ENCODE measurements around the gene GPT2.
A peak's percentile ranks its signal among the peaks of the same experiment; 100 is the strongest.

GPT2 gene

DNA sequence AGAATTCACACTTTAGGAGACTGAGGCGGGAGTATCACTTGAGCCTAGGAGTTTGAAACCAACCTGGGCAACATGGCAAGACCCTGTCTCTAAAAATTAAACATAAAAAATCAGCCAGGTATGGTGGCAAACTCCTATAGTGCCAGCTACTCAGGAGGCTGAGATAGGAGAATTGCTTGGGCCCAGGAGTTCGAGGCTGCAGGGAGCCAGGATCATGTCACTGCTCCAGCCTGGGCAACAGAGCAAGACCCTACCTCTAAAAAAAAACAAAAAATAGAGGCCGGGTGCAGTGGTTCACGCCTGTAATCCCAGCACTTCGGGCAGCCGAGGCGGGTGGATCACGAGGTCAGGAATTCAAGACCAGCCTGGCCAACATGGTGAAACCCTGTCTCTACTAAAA is 8.9 kb upstream of the GPT2 start:
- no peak for DNase-seq (ENCODE audit: low read depth, low spot score)
- TF ChIP-seq EZH2 (IDR thresholded peaks at IDR 0.05): no peak
- no peak for TF ChIP-seq FOXP2 (optimal IDR thresholded peaks at IDR 0.05; ENCODE audit: control extremely low read depth, extremely low read length, insufficient read depth)
- TF ChIP-seq POLR2AphosphoS5 (IDR thresholded peaks at IDR 0.05; ENCODE audit: borderline replicate concordance, low read depth, low read length): no peak
- Histone ChIP-seq H3K36me3 (ENCODE audit: insufficient read depth, low read length) (no peaks in the 10 kb centered on the region), H3K27ac (no peak overlapping the region), H3K9ac (ENCODE audit: insufficient read length) (no peak overlapping the region), H3K9me3 (ENCODE audit: low read depth, low read length) (no peaks in the 10 kb centered on the region), H3K4me3 (no peak overlapping the region)

DNA sequence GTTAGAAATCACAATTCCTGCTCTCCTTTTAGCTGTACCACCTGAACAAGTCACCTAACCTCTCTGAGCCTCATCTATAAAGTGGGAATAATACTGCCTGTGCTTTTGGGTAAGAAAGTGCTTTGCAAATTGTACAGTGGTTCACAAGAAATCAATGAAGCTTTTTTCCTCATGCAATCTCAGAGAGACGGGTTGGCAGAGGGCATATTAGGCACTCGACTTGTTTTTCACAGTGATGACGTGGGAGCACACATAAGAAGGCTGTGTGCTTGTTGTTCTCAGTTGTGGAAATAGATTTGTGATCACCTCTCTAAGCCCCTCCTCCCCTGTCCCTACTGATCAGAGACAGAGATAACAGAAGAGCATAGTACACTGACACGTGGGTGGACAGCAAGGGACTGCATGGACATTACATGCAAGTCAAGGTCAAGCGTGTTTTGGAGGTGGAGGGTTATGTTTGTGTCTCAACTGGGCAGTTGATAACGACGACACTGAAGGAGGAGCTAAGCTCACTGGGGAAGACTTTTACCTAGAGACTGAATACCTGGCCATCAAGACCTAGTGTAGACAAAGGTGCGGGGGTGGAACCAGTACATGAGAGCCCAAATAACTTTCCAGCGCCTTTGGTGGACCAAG is 1.7 kb upstream of the GPT2 start:
- H3K9ac ChIP-seq (ENCODE audit: insufficient read length): no peak overlapping the region
- DNase-seq (ENCODE audit: low read depth, low spot score): no peak
- no peak for TF ChIP-seq POLR2AphosphoS5 (IDR thresholded peaks at IDR 0.05; ENCODE audit: borderline replicate concordance, low read depth, low read length)
- no peak for TF ChIP-seq EZH2 (IDR thresholded peaks at IDR 0.05)
- no peak for TF ChIP-seq FOXP2 (optimal IDR thresholded peaks at IDR 0.05; ENCODE audit: control extremely low read depth, extremely low read length, insufficient read depth)
- H3K4me3 ChIP-seq: no peak overlapping the region
- H3K27ac ChIP-seq: no peak overlapping the region
- H3K36me3 ChIP-seq (ENCODE audit: insufficient read depth, low read length): no peaks in the 10 kb centered on the region
- no peaks in the 10 kb centered on the region for H3K9me3 ChIP-seq (ENCODE audit: low read depth, low read length)

DNA sequence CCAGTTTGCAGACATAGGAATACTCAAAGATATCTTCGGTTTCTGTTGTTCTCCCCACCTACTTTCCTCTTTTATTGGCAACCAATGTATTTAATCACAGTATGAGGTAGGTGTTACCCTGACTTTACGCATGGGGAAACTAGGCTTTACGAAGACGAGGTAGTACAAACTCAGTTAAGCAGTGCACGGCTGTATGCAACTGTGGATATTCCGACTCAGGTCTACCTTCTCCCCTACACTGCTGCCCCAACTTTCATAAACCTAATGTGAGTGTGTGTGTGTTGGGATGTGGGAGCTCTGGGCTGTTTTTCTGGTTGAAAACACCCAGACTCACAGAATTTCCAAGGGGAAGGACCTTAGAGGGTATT is 1.2 kb upstream of the GPT2 start:
- no peaks in the 10 kb centered on the region for H3K9me3 ChIP-seq (ENCODE audit: low read depth, low read length)
- no peak for DNase-seq (ENCODE audit: low read depth, low spot score)
- no peak overlapping the region for H3K4me3 ChIP-seq
- H3K27ac ChIP-seq: no peak overlapping the region
- TF ChIP-seq POLR2AphosphoS5 (IDR thresholded peaks at IDR 0.05; ENCODE audit: borderline replicate concordance, low read depth, low read length): no peak
- TF ChIP-seq FOXP2 (optimal IDR thresholded peaks at IDR 0.05; ENCODE audit: control extremely low read depth, extremely low read length, insufficient read depth): no peak
- no peak for TF ChIP-seq EZH2 (IDR thresholded peaks at IDR 0.05)
- H3K9ac ChIP-seq (ENCODE audit: insufficient read length): no peak overlapping the region
- no peaks in the 10 kb centered on the region for H3K36me3 ChIP-seq (ENCODE audit: insufficient read depth, low read length)

DNA sequence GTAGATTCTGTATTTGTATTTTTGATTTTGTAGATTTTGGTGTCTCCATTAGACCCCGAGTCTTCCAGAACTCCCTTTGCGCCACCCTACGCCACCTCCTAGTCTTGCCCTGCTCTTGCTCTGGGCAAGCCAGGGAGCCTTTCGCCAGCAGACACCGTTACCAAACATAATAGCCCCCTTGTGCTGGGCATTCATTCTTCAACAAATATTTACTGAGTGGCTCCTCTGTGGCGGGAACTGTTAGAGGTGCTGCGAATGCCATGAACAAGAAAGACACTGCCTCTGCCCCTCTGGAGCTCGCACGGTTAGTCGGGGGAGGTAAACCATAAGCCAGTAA is 841 bp upstream of the GPT2 start:
- Histone ChIP-seq H3K4me3 (peak overlapping the region; percentile 77), H3K36me3 (ENCODE audit: insufficient read depth, low read length) (no peaks in the 10 kb centered on the region), H3K9ac (ENCODE audit: insufficient read length) (no peak overlapping the region), H3K27ac (no peak overlapping the region), H3K9me3 (ENCODE audit: low read depth, low read length) (no peaks in the 10 kb centered on the region)
- no peak for TF ChIP-seq POLR2AphosphoS5 (IDR thresholded peaks at IDR 0.05; ENCODE audit: borderline replicate concordance, low read depth, low read length)
- TF ChIP-seq FOXP2 (optimal IDR thresholded peaks at IDR 0.05; ENCODE audit: control extremely low read depth, extremely low read length, insufficient read depth): no peak
- no peak for TF ChIP-seq EZH2 (IDR thresholded peaks at IDR 0.05)
- no peak for DNase-seq (ENCODE audit: low read depth, low spot score)

DNA sequence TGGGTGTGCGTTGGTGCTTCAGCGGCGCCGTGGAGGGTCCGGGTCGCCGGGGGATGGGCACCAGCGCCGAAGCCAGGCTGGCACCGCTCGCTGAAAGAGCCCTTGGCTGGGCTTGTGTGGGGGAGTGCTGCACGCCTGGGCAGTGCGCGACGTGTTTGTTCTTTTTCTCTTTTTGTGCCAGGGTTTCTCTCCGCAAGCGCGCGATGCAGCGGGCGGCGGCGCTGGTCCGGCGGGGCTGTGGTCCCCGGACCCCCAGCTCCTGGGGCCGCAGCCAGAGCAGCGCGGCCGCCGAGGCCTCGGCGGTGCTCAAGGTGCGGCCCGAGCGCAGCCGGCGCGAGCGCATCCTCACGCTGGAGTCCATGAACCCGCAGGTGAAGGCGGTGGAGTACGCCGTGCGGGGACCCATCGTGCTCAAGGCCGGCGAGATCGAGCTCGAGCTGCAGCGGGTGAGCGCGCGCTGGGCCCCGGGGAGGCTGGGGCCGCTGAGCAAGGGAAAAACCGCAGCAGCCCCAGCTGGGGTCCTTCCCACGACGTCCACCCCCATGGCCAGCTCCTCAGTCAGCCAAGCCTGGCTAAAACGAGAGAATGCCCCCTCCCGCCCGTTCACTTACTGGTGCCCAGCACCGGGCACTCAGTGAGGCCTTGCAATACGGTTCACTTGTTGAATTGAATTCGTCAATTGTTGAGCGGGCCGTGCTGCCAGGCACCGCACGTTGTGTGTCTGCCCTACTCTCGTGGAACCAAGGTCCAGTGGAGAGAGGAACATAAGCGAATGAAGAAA is 541 bp downstream of the GPT2 start:
- no peak for DNase-seq (ENCODE audit: low read depth, low spot score)
- H3K9ac ChIP-seq (ENCODE audit: insufficient read length): no peak overlapping the region
- no peak overlapping the region for H3K27ac ChIP-seq
- peak overlapping the region; percentile 77 for H3K4me3 ChIP-seq
- H3K9me3 ChIP-seq (ENCODE audit: low read depth, low read length): no peaks in the 10 kb centered on the region
- no peak for TF ChIP-seq POLR2AphosphoS5 (IDR thresholded peaks at IDR 0.05; ENCODE audit: borderline replicate concordance, low read depth, low read length)
- TF ChIP-seq FOXP2 (optimal IDR thresholded peaks at IDR 0.05; ENCODE audit: control extremely low read depth, extremely low read length, insufficient read depth): no peak
- TF ChIP-seq EZH2 (IDR thresholded peaks at IDR 0.05): no peak
- H3K36me3 ChIP-seq (ENCODE audit: insufficient read depth, low read length): no peaks in the 10 kb centered on the region

DNA sequence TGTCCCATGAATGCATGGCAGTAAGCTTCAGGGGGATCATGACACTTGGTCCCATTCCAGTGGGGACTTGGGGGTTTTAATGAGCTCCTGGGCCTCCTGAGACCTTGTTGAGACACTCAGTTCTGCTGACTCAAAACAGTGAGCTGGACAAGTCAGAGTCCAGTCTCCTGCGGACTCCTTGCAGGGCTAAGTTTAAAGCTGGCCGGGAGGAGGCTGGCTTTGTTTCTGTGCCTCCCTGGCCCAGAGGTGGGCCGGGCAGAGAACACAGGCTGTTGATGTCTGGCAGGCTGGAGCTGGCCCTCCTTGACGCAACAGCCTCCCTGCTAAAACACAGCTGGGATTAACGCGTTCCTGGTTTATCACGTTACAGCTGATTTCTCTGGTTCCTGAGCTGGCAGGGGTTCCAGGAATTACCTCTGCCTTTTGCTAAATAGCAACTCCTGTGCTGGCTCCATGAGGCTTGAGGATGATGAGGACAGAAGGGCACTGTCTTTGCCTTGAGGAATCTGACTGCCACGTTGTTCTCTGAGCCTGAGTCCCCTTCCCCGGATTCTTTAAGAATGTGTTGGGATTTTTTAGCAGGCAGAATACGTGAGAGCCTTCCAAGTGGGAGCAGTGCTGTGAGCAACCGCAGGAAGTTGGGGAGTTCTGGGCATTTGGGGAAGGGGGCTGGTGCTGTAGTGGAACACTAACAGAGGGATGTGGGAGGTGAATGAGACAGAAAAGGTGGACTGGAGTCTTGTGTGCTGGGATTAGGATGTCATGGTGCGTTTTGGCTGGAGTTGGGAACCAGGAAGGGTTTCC is 2.0 kb downstream of the GPT2 start:
- DNase-seq (ENCODE audit: low read depth, low spot score): no peak
- H3K9ac ChIP-seq (ENCODE audit: insufficient read length): no peak overlapping the region
- H3K36me3 ChIP-seq (ENCODE audit: insufficient read depth, low read length): no peaks in the 10 kb centered on the region
- TF ChIP-seq POLR2AphosphoS5 (IDR thresholded peaks at IDR 0.05; ENCODE audit: borderline replicate concordance, low read depth, low read length) (no peak), FOXP2 (optimal IDR thresholded peaks at IDR 0.05; ENCODE audit: control extremely low read depth, extremely low read length, insufficient read depth) (no peak)
- H3K4me3 ChIP-seq: no peak overlapping the region
- no peak overlapping the region for H3K27ac ChIP-seq
- H3K9me3 ChIP-seq (ENCODE audit: low read depth, low read length): no peaks in the 10 kb centered on the region

DNA sequence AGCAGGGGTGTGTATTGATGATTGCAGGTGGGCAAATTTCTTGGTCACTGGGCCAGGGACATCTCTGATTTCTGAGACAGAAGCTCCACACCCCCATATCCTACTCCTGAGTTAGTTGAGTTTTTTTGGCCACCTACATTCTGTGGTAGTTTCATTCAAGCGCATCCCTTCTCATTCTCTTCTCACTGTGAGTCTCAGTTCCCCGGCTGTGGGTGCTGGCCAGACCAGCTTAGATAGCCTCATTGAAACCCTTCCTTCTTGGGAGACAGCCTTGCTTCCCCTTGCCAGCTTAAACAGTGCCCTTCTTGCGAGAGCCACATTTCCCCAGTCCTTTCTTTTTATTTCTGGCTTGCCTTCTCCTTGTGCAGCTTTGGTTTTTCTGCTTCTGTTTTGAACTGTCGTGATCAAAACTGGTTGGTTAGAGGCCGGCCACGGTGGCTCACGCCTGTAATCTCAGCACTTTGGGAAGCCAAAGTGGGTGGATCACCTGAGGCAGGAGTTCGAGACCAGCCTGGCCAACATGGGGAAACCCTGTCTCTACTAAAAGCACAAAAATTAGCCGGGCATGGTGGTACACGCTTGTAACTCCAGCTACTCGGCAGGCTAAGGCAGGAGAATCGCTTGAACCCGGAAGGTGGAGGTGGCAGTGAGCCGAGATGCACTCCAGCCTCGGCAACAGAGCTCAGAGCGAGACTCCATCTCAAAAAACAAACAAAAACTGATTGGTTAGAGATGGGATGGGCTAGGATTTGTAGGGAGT is 2.8 kb downstream of the GPT2 start:
- TF ChIP-seq POLR2AphosphoS5 (IDR thresholded peaks at IDR 0.05; ENCODE audit: borderline replicate concordance, low read depth, low read length): no peak
- no peak for TF ChIP-seq FOXP2 (optimal IDR thresholded peaks at IDR 0.05; ENCODE audit: control extremely low read depth, extremely low read length, insufficient read depth)
- TF ChIP-seq EZH2 (IDR thresholded peaks at IDR 0.05): no peak
- no peaks in the 10 kb centered on the region for H3K36me3 ChIP-seq (ENCODE audit: insufficient read depth, low read length)
- H3K9ac ChIP-seq (ENCODE audit: insufficient read length): no peak overlapping the region
- H3K9me3 ChIP-seq (ENCODE audit: low read depth, low read length): no peaks in the 10 kb centered on the region
- no peak overlapping the region for H3K4me3 ChIP-seq
- no peak for DNase-seq (ENCODE audit: low read depth, low spot score)
- no peak overlapping the region for H3K27ac ChIP-seq

DNA sequence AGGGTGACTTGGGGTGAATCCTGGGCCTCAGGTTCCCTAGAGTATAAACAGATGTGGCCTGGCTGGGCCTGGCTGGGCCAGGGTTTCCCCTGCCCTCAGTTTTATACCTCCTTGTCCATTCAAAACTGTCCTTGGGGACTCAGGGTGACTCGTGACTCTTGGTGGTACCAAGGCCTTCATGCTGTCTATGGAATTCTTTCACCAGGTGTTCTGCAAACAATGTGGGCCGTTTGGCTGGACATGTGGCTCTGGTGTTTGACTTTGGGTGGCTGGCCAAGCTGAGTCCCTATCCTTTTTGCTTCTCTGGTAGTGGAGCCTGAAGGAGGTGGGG is 3.3 kb downstream of the GPT2 start:
- no peak for DNase-seq (ENCODE audit: low read depth, low spot score)
- Histone ChIP-seq H3K36me3 (ENCODE audit: insufficient read depth, low read length) (no peaks in the 10 kb centered on the region), H3K9me3 (ENCODE audit: low read depth, low read length) (no peaks in the 10 kb centered on the region), H3K9ac (ENCODE audit: insufficient read length) (no peak overlapping the region), H3K4me3 (no peak overlapping the region), H3K27ac (no peak overlapping the region)
- TF ChIP-seq FOXP2 (optimal IDR thresholded peaks at IDR 0.05; ENCODE audit: control extremely low read depth, extremely low read length, insufficient read depth): no peak
- no peak for TF ChIP-seq POLR2AphosphoS5 (IDR thresholded peaks at IDR 0.05; ENCODE audit: borderline replicate concordance, low read depth, low read length)
- no peak for TF ChIP-seq EZH2 (IDR thresholded peaks at IDR 0.05)
